HFFc6 (cell line): ENCODE data around the gene NBAS. TPM values are rescaled to one million over a fixed set of nuclear protein-coding genes. Genes with fewer than 3 reads are reported as not detected.

Experiments used
- DNase-seq: peaks from one replicate; pipeline ENCODE4 v3.0.0-alpha.2; 2018
- H3K27ac Mint-ChIP-seq: 2 replicates; pipeline ENCODE4 v1.8.0; 2020; ENCODE audit warnings: mild to moderate bottlenecking, mixed read lengths
- H3K27me3 Mint-ChIP-seq: 2 replicates; pipeline ENCODE4 v1.8.0; 2021; ENCODE audit warnings: mild to moderate bottlenecking, moderate library complexity, mixed read lengths; ENCODE audit not compliant: insufficient read depth
- H3K36me3 Mint-ChIP-seq: 2 replicates; pipeline ENCODE4 v1.8.0; 2021; ENCODE audit warnings: low read depth, mixed read lengths
- H3K4me1 Mint-ChIP-seq: 2 replicates; pipeline ENCODE4 v1.8.0; 2020; ENCODE audit warnings: low read depth, mixed read lengths
- H3K4me3 Mint-ChIP-seq: 2 replicates; pipeline ENCODE4 v1.8.0; 2020; ENCODE audit warnings: mild to moderate bottlenecking, moderate library complexity, mixed read lengths
- H3K9me3 Mint-ChIP-seq: 2 replicates; pipeline ENCODE4 v1.8.0; 2020; ENCODE audit warnings: mild to moderate bottlenecking, mixed read lengths
- total RNA-seq, 6 experiments: library from RNA; stranded (reverse); fragmentation: NEBNext Ultra II Directional; extraction: Animal tissue kit (Norgen Biotek cat#: 25700); gene quantifications; 2 replicates in 1 of 6; 3 replicates in 5 of 6; pipeline ENCODE4 v1.2.3, GENCODE V29; 2021
- TF ChIP-seq, protein P1 (sequence below): fragments of 200-600 bp; sonication (generic); IDR thresholded peaks from 2 replicates; pipeline ENCODE4 v1.5.0; 2021; ENCODE audit warnings: antibody characterized with exemption, mild to moderate bottlenecking

The NBAS gene
- total RNA-seq, 6 experiments from 2014 or later, result 43.5 to 54.0 (median 52.2) TPM

DNA sequence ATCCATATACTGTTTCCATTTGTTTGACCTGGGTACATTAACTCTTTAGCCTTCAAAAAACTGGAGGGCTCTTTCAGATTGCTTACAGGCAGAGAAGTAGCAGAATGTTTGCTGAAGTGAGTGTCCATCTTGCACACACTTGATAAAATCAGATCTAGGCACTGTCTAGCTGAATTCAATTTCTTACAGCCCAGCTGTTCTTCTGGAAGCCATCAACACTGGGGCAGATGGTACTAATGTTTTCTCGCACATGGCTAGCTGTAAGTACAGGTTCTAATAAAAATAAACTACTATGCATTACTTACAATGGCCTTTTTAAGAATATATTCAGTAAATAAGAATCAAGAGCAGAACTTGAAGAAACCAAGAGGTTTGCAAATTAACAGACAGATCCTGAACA is 175.9 kb downstream of the NBAS start:
- no peak for DNase-seq
- peaks cover 15% of the 10 kb centered on the region for H3K36me3 Mint-ChIP-seq
- TF ChIP-seq, protein P1, sequence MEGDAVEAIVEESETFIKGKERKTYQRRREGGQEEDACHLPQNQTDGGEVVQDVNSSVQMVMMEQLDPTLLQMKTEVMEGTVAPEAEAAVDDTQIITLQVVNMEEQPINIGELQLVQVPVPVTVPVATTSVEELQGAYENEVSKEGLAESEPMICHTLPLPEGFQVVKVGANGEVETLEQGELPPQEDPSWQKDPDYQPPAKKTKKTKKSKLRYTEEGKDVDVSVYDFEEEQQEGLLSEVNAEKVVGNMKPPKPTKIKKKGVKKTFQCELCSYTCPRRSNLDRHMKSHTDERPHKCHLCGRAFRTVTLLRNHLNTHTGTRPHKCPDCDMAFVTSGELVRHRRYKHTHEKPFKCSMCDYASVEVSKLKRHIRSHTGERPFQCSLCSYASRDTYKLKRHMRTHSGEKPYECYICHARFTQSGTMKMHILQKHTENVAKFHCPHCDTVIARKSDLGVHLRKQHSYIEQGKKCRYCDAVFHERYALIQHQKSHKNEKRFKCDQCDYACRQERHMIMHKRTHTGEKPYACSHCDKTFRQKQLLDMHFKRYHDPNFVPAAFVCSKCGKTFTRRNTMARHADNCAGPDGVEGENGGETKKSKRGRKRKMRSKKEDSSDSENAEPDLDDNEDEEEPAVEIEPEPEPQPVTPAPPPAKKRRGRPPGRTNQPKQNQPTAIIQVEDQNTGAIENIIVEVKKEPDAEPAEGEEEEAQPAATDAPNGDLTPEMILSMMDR, result no peak
- H3K27me3 Mint-ChIP-seq, result no peaks in the 10 kb centered on the region; the same call in 1 of the 2 replicates
- H3K4me1 Mint-ChIP-seq, result no peaks in the 10 kb centered on the region
- no peaks in the 10 kb centered on the region for H3K9me3 Mint-ChIP-seq
- no peak overlapping the region for H3K4me3 Mint-ChIP-seq
- no peak overlapping the region for H3K27ac Mint-ChIP-seq

DNA sequence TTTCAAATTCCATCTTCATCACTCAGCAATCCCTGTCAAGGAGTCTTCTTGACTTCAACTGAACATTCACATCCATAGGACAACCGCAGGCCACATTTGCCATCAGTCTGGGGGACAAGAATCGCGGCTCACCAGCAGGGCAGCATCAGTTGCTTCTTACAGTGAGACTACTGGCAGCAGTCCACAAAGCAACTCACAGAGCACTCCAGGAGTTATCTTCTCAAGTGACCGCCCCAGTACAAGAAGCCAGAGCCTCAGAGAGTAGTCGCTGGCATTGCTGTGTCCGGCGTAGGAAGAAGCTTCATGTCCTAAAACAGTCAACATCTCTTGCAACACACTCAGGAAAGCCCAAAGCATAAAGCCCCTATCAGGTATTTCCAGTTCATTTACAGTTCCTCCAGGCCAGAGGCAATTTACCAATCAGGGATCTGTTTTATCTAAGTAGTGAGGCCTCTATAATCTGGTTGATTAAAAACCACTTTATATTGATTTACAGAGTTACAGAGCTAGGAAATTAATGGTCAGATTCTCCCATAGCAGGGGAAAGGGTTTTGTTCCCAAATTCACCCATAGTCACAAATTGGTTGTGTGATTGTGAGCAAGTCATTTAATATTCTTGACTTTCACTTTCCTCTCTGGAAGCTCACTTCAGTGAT is 177.3 kb downstream of the NBAS start:
- TF ChIP-seq, protein P1, result no peak
- Mint-ChIP-seq H3K4me3 (no peak overlapping the region), H3K27me3 (no peaks in the 10 kb centered on the region; the same call in 1 of the 2 replicates), H3K27ac (no peak overlapping the region), H3K4me1 (no peaks in the 10 kb centered on the region), H3K9me3 (no peaks in the 10 kb centered on the region), H3K36me3 (peaks cover 14% of the 10 kb centered on the region)
- no peak for DNase-seq

DNA sequence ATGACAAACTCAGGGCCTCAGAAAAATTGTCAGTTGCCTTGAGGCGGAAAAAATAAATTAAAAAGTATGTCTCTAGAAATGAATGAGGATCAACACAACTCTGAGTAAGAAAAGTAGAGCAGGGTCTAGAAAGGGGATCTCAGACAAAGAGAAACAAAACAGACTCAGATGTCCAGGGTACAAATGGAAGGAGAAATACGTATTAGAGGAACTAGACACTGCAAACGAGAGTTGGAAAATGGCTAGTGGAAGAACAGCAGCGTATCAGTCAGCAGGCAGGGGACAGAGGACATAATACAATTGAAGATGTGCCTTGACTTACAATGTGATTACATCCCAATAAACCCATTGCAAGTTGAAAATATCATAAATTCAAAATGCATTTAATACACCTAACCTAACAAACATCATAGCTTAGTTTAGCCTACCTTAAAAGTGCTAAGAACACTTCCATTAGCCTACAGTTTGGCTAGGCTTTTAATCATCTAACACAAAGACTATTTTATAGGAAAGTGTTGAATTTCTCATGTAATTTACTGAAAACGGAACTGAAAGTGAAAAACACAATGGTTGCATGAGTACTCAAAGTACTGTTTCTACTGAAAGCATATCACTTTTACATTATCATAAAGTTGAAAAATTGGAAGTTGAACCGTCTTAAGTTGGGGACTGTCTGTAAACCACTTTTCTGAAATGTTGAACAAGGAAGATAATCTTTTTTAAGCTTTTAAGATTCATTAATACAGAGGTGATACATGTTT is 182.8 kb downstream of the NBAS start:
- no peaks in the 10 kb centered on the region for H3K4me1 Mint-ChIP-seq

DNA sequence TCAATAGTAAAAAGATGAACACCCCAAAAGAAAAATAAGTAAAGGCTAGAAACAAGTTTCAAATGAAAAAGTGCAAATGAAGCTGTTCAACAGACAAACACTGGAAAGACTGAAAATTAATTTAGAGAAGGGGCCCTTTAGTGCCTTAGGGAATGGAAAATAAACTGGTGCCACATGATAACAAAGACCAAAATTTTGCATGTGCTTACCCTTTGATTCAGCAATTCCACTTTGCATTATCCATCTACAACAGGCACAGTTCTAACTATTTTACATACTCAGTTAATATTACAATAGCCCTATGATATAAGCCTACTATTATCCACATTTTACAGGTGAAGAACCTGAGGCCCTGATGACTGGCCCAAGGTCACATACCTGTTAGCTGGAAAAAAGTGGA is 183.9 kb downstream of the NBAS start:
- H3K27ac Mint-ChIP-seq, result no peak overlapping the region
- no peak overlapping the region for H3K4me3 Mint-ChIP-seq
- DNase-seq, result no peak
- H3K36me3 Mint-ChIP-seq, result peaks cover 17% of the 10 kb centered on the region
- no peaks in the 10 kb centered on the region for H3K9me3 Mint-ChIP-seq
- peaks cover 1% of the 10 kb centered on the region for H3K27me3 Mint-ChIP-seq
- H3K4me1 Mint-ChIP-seq, result no peaks in the 10 kb centered on the region
- TF ChIP-seq, protein P1, result no peak

More for the DNA sequence above, 182.8 kb downstream of the NBAS start:
- peaks cover 1% of the 10 kb centered on the region for H3K27me3 Mint-ChIP-seq
- TF ChIP-seq, protein P1, result no peak
- peaks cover 23% of the 10 kb centered on the region for H3K36me3 Mint-ChIP-seq
- H3K27ac Mint-ChIP-seq, result no peak overlapping the region
- H3K4me3 Mint-ChIP-seq, result no peak overlapping the region
- no peak for DNase-seq
- no peaks in the 10 kb centered on the region for H3K9me3 Mint-ChIP-seq

DNA sequence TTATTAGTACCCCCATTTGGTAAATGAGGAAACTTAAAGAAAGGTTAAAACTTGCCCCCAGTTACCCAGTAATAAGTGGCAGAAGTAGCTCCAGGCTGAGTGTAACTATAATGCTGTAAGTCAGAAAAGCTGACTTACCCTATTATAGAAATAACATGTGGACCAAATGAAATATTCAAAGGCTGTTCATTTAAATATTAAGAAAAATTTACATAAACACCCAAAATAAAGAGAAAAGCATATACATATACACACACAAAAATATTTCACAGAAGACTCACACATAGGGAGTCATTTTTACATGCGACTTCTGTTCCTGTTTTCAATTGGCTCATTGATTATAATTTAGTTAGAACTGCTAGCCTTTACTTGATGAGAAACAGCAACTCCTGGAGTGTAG is 189.1 kb downstream of the NBAS start:
- Mint-ChIP-seq H3K27ac (no peak overlapping the region), H3K27me3 (peaks cover 1% of the 10 kb centered on the region; the same call in 1 of the 2 replicates), H3K9me3 (no peaks in the 10 kb centered on the region), H3K4me1 (no peaks in the 10 kb centered on the region), H3K36me3 (peaks cover 17% of the 10 kb centered on the region), H3K4me3 (no peak overlapping the region)
- TF ChIP-seq, protein P1, result no peak
- no peak for DNase-seq
